DMS 273 (cell line): ENCODE measurements around the gene ABCA7.
A peak's percentile ranks its signal among the peaks of the same experiment; 100 is the strongest.
"Not testable (repeated sequence)": the region's sequence is repeated elsewhere in the genome, so short reads cannot be mapped to it uniquely, and the experiment has no call there.

ENCODE experiments used
- DNase-seq: peaks from one replicate; lab custom pipeline; 2025; ENCODE audit not compliant: unreplicated experiment; lab: John Stamatoyannopoulos, UW

Gene ABCA7

DNA sequence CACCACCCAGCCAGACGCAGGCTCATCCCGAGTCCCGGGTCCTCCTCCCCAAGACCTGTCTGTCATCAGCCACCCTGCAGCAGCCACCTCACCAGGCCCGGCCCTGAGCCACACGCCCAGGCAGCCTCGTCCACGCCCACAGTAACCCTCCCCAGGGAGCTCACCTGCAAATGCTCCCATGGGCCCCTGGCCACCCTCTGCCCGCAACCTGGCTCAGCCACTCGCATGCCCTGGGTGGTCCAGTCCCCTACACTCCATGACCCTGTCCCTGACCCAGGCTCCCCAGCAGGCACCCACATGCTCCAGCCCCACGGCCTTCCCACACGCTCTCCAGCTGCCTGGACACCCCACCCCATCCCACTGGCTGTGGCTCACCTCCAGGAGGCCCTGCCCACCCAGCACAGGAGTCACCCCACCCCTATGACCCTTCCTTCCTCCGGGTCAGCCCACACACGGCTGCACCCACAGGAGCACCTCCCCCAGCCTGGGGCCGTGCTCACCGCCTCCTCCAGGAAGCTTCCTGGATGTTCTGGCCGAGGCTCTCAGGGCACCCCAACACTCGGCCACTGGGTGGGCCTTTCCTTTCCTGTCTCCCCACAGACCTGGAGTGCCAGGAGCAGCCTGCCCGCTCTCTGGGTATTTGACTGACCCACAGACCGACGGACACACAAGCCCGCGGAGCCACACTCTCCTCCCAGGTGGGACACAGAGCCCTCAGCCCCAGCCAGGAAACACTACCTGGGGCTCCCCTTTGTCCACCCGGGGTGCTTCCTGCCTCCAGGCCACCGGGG, 22.6 kb upstream of the ABCA7 start:
- no peak for DNase-seq

DNA sequence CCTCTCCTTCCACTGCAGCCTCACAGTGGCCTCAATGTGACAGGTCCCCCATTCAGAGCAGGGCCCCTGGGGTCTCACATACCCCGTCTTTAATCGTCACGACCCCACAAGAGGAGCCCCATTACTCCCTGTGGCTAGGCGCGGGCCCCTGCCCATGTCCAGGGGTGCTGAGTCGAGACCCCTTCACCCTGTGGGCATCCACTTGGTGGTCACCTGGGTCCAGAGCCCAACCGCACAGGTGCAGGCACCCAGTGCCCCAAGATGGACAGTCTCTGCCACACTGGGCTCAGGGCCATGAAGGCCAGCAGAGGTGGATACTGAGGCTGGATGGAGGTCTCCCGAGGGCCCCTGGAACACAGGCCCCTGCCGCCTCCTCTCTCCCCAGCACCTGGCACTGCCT, 22.0 kb upstream of the ABCA7 start:
- no peak for DNase-seq

DNA sequence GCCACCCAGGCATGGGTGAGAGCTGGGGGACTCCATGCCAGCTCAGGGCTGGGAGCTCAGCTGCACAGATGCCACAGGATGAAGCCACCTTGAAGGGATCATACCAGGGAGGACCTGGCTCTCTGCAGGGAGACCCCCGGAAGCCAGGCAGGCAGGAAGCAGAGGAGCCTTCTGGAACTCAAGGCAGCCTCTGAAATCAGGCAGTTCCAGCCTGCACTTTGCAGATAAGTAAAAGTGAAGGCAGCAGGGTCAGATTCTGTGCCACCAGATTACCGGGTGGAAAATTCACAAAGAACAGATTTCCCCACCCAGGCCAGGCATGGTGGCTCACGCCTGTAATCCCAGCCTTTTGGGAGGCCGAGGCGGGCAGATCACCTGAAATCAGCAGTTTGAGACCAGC, 21.5 kb upstream of the ABCA7 start:
- DNase-seq, result no peak

DNA sequence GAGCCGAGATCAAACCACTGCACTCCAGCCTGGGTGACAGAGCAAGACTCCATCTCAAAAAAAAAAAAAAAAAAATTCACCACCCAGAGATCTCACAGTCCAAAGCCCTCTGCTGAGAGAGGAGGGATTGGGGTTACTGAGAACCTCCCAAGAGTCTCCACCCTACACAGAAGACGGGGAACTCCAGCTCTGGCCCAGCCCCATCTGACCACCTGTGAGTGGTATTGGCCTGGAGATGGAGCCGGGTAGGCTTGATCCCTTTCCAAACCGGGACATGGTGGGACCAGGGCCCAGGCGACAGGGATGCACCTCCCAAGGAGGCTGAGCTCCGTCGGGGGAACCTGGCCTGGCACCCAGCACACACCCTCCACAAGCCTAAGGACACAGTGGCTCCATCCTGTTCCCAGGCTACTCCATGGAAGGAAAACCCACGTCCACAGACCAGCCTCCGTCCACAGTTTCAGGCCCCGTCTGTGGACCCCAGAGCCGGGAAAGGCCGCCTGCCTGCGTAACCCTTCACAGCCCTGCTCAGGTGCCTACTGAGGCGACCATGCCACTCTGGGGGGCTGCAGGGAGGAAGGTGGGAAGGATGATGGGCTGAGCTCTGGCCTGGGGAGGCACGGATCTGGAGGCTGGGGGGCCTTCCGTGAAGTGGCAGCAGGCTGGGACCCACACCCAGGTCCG, 20.8 kb upstream of the ABCA7 start:
- no peak for DNase-seq

DNA sequence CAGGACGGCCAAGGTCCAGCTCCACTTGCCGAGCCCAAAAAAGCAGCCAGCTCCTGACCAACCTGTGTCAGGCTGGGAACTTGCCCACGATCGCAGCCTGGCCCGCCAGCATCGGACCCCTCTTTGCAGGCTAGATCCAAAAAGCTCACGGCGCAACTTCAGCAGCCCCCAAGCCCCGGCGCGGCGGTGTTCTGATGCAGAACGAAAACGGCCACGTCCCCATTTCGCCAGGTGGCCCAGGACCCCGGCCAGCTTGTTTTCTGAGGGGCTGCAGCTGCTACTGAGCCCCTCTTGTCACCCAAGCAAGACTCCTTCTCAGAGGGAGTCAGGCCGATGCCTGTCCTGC, 20.3 kb upstream of the ABCA7 start:
- no peak for DNase-seq

DNA sequence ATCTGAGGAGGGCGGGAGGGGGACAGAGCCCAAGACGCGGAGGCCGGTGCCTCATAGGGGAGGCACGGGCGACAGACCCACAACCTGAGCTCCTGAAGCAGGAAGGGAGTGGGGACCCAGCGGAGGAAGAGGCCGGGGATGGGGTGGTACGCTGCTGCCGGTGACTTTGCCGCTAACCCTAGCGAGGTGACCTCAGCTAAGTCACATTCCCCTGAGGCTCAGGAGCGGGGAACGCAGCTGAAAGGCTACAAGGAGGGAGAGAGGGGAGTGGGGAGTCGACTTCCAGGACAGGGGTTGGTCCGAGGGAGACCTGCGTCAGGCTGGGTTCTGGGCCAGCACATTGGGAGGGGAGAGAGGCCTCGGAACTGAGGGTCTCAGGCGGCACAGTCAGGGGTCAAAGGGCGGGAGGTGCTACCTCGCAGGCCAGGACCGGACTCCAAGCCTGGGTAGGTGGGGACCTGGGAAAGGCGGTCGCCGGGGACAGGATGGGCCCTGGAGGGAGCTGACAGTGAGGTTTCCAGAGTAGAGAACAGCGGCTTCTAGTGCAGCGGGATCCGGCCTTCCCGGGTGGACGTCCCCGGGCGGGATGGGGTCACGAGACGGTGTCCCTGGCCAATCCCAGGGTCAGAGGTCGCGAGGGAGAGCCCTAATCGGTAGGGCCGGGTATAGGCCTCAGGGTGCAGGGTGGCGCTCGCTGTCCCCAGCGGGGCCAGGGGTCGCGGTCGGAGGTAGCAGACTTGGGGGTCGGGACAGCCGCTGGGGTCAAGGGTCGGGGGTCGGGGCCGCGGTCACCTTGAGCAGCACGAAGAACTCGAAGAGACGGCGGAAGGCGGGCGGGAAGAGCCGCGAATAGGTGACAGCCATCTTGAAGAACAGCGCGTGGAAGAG, 19.7 kb upstream of the ABCA7 start:
- DNase-seq, result no peak

DNA sequence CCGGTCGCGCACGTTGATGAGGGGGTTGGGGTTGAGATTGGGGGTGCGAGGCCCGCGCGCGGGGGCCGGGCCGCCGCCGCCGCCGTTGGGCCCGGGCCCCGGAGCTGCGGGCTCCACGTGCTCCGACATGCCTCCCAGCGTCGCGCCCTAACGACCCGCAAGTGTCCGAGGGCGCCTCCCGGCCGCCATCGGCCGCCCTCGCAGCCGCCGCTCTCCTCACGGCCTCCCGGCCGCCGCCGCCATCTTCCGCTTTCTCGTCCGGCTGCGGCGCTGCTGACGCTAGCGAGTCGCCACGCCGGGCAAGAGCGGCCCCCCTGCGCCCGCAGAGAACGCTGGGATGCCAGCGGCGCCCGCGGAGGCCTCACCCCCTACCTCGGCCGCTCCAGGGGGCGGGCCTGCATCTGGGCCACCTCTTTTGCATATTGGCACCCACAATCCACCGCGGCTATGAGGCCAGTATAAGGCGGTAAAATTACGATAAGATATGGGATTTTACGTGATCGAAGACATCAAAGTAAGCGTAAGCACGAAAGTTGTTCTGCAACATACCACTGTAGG, 19.0 kb upstream of the ABCA7 start, which contains the start of gene TMEM259:
TMEM259 (minus strand) TSS at position 256 of the 558 bp plus-strand sequence; CDS start at position 129, 127 bp downstream.
- peak; percentile 99 for DNase-seq

DNA sequence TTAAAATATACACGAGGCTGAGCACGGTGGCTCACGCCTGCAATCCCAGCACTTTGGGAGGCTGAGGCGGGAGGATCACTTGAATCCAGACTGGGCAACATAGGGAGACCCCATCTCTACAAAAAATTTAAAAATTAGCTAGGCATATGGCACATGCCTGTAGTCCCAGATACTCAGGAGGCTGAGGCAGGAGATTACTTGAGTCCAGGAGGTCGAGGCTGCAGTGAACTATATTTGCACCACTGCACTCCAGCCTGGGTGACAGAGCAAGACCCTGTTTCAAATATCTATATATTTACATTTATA, 16.1 kb upstream of the ABCA7 start:
- DNase-seq, result not testable (repeated sequence)

DNA sequence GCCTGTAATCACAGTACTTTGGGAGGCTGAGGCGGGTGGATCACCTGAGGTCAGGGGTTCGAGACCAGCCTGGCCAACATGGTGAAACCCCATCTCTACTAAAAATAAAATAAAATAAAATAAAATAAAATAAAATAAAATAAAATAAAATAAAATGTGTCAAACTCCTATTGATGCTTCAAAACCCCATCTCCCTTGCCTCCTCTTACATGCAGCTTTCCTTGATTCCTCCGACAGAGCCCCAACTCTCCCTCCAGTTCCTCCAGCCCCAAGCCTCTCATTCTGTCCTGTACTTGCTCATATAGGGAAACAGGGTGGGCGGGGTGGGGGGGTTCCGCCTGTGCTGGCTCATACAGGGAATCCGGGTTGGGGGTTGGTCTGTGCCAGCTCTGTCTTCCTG, 14.8 kb upstream of the ABCA7 start:
- not testable (repeated sequence) for DNase-seq

DNA sequence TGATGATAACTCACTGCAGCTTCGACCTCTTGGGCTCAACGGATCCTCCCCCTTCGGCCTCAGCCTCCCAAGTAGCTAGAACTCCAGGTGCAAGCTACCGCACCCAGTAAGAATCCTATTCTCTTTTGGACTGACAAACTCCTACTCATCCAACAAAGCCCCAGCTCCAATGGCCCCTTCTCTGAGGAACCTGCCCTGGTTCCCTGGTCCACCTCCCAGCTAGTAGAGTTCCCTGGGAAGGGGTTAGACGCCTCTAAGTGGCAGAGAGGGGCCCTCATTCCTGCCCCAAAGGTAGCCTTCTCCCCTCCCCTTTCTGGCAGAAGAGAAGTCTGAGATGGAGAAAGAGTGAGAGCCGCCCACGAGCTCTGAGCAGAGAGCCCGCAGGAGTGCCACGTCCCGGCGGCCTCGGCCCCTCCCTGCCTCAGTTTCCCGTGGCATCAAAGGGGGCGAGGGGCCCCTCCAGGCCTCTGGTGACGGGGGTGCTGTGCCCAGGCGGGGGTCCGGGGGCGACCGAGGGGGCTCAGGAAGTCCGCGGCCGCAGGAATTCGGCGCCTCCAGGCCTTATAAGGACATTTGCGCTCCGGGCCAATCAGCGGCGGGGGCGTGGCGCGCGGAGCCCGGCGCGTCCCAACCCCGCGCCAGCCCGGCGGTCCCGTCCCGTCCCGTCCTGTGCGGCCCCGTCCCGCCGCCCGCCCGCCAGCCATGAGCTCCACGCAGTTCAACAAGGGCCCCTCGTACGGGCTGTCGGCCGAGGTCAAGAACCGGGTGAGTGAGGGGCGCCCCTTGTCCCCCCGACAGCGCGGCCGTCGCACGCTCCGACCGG, 13.7 kb upstream of the ABCA7 start, which contains the start of gene CNN2:
CNN2 (plus strand) TSS at position 649 of the 823 bp plus-strand sequence; CDS start at position 703, 54 bp downstream.
- DNase-seq, result peak; percentile 87

DNA sequence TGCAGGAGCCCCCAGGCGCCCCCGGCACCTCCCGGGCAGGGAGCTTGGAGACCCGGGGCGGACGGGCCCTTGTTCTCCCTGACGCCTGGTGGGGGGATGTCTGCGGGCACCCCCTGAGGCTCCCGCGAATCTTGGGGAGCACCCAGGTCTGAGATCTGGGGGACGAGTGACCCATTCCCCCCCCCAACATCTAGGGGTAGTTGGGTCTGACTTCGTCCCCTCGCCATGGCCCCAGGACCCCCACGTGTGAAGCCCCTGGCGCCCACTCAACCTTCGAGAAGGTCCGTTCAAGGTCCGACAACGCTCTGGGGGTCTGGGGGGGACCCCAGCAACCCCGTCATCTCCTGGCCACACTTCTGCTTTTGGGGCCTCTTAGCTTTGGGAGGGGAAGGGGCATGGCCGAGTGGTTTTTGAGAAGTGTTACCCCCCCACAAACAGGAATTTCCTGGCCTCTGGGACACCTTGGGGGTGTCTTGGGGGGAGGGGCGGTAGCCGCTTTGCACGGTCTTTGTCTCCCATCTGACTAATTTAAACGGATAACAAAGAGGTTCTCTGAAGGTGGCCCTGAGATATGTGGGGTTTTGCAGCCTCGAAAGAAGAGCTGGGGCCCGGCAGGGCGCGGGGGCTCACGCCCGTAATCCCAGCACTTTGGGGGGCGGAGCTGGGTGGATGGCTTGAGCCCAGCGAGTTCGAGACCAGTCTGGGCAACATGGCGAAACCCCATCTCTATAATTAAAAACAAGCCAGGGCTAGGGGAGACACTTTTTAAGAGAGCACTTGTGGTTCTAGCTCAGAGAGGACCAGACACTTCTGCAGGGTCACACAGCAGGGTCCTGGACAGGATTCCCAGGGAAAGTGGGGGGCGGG, 12.9 kb upstream of the ABCA7 start:
- no peak for DNase-seq

DNA sequence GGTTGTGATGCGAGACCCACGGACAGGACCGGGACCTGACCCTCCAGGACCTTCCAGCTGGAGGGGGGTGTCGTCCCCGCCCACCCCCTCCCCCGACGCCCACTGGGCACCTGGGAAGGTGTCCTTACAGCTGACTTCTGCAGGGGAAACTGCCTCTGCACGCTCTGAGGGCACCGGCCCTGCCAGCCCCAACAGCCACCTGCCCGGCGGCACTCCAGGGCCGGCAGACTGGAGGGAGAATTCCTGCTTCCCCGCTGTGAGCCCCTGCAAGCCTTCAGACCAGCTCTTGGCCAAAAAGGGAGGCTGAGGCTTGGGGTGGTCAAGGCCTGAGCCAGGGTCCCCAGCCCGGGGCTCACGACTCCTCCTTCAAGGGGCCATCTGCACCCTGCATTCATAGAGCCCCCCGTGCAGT, 12.3 kb upstream of the ABCA7 start:
- peak; percentile 45 for DNase-seq

DNA sequence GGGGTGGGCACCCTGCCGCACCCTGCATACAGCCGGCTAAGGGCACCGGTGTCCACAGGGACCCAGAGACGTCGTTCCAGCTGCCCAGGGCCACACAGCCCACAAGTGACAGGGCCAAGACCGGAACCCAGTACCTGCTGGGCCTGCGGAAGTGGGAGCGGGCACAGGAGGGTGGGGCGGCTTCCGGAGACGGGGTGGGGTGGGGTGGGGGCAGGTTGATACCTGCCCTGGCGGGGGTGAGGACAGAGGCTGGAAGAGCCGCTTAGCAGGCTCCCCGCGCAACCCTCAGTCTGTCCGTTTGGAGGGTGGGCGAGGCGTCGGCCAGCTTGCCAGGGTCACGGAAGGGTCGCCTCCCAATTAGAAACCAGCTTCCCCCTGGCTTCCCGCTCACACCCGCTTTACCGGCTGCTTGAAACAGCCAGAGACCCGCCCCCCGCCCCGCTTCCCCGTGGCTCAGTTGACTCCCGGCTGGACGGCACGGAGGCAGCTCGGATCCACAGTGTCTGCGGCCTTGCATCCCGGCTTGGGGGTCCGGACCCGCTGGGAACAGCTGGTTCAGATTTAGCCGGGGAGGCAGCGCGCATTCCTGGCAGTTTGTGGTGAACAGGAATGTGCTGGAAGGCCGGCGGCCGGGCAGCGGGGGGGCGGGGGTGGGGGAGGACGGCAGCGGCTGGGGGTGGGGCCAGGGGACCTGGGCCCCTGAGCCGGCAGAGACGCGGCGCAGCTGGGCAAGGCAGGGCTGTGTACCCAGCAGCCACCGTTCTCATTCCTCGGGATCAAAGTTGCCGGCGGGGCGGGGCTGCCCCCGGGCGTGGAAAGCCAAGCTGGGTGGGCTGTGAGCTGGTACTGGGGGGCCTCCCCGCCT, 11.6 kb upstream of the ABCA7 start:
- peak; percentile 78 for DNase-seq

DNA sequence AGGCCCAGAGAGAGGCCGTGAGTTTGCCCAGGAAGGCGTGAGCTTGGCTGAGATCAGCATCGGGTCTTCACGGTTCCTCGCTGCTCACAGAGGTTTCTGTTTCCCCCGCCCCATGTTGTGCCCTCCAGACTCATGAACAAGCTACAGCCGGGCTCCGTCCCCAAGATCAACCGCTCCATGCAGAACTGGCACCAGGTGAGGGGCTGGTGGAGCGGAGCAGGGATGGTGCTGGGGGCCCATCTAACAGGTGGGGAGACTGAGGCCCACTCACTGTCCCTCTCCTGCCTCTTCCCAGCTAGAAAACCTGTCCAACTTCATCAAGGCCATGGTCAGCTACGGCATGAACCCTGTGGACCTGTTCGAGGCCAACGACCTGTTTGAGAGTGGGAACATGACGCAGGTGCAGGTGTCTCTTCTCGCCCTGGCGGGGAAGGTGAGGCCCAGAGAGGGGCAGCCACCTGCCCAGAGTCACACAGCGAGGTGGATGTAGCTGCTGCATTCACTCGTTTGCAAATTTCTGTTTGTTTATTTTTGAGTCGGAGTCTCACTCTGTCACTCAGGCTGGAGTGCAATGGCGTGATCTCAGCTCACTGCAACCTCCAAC, 7.5 kb upstream of the ABCA7 start:
- DNase-seq, result no peak

DNA sequence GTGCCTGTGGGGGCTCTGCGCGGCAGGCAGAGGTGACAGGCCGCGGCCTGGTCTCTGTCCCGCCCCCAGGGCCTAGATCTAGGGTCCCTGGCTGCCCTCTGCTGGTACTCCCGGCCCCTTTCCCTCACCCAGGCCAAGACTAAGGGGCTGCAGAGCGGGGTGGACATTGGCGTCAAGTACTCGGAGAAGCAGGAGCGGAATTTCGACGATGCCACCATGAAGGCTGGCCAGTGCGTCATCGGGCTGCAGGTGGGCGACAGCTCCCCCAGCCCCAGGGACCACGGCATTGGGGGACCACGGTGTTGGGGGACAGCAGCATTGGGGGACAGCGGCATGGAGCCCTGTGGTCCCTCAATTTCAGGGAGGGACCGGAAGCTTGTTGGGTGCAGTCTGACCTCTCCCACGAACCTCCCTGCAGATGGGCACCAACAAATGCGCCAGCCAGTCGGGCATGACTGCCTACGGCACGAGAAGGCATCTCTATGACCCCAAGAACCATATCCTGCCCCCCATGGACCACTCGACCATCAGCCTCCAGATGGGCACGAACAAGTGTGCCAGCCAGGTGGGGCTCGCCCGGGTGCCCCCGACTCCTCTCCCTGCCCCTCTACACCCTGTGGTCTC, 3.8 kb upstream of the ABCA7 start:
- DNase-seq, result no peak

DNA sequence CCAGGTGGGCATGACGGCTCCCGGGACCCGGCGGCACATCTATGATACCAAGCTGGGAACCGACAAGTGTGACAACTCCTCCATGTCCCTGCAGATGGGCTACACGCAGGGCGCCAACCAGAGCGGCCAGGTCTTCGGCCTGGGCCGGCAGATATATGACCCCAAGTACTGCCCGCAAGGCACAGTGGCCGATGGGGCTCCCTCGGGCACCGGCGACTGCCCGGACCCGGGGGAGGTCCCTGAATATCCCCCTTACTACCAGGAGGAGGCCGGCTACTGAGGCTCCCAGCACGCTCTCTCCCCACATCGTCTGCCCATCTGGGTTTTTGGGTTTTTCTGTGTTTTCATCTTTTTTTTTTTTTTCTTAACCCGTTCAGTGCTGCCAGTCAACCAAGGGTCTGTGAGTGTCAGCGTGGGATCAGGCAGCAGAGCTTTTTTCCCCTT, 2.3 kb upstream of the ABCA7 start:
- DNase-seq, result no peak

DNA sequence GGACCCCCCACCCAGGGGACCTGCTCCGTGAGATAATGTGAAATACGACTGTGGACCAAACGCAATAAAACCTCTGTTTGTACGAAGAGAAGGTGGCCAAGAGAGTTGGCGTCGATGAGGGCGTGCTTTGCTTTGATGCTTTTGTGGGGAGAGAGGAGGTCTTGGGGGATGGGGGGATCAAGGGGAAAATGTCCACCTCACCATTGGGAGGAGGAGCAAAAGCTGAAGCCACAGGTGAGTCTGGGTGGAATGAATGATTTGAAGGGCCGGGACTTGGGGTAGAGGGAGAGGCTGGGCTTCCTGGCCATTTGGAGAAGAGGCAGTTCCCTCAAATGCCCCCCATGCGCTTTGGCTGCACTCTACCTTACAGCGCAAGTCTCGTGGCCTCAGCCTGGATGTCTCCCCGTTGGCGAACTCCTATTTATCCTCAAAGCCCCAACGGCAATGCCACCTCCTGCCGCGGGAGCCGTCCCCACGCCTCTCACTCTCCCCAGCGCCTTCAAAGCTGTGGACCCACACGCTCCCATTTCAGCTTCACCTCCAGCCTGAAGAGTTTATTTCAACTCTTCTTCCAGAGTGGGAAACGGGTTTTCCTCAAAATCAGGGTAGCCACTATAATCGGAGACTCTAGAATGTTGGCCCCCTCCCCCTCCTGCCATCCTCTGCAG, 795 bp upstream of the ABCA7 start:
- no peak for DNase-seq
